HAP-1 (cell line): ENCODE results near the gene DYRK1A.
"Not testable (repeated sequence)": the region's sequence is repeated elsewhere in the genome, so short reads cannot be mapped to it uniquely, and the experiment has no call there.

Experiments
- DNase-seq, 2 experiments: peaks; one replicate each; pipeline ENCODE4 v3.0.0-alpha.2; 2016 to 2020; ENCODE audit warnings: low spot score in 2 of 2
- H3K27me3 ChIP-seq: fragments of 250-450 bp; sonication (Bioruptor Pico); 2 replicates; pipeline ENCODE4 v1.5.1; 2020; ENCODE audit warnings: low read depth, mild to moderate bottlenecking, moderate library complexity
- H3K36me3 ChIP-seq: fragments of 250-450 bp; sonication (Bioruptor Pico); replicated peaks from 2 replicates; pipeline ENCODE4 v1.5.1; 2020; ENCODE audit warnings: mild to moderate bottlenecking
- H3K4me1 ChIP-seq: fragments of 250-450 bp; sonication (Bioruptor Pico); 2 replicates; pipeline ENCODE4 v1.5.1; 2020; ENCODE audit warnings: mild to moderate bottlenecking
- H3K4me3 ChIP-seq: fragments of 250-450 bp; sonication (Bioruptor Pico); 2 replicates; pipeline ENCODE4 v1.5.1; 2020; ENCODE audit warnings: mild to moderate bottlenecking, moderate library complexity
- H3K9me3 ChIP-seq: fragments of 250-450 bp; sonication (Bioruptor Pico); 2 replicates; pipeline ENCODE4 v1.5.1; 2020; ENCODE audit warnings: mild to moderate bottlenecking, moderate library complexity
- in situ Hi-C: fragments of 300-500 bp; cut with MboI; formaldehyde crosslinking; loops from 3 replicates; pipeline ENCODE4 v1.14.3; 2020; ENCODE audit warnings: low sequenced_read_pairs, inconsistent platforms, mixed read lengths

Gene DYRK1A

GRCh38 chr21:37366482-37367316 lies at the start of gene DYRK1A:
DYRK1A (plus strand) TSS chr21:37366773; CDS start chr21:37420375, 53,602 bp downstream.
- H3K4me1 ChIP-seq: peaks cover 16% of the 10 kb centered on the region
- in situ Hi-C loops: no loop called here

GRCh38 chr21:37319551-37319950 lies 47.0 kb upstream of the DYRK1A start:
- in situ Hi-C loops: no loop called here
- H3K9me3 ChIP-seq: no peaks in the 10 kb centered on the region
- no peak for DNase-seq

More at GRCh38 chr21:37366482-37367316, at the start of gene DYRK1A:
- Histone ChIP-seq H3K4me3 (peak within 1 kb of the TSS; percentile 85), H3K27me3 (no peaks in the 10 kb centered on the region), H3K9me3 (no peaks in the 10 kb centered on the region), H3K36me3 (peaks cover 3% of the 10 kb centered on the region; the same call in 1 of the 2 replicates)
- peak; percentile 96 to 99 for DNase-seq

GRCh38 chr21:37322084-37322483 lies 44.5 kb upstream of the DYRK1A start:
- 0 out of 2 replicates have a peak, but pooled peaks cover 2% of the 10 kb centered on the region for H3K27me3 ChIP-seq
- no peak overlapping the region for H3K4me3 ChIP-seq
- H3K9me3 ChIP-seq: no peaks in the 10 kb centered on the region
- H3K4me1 ChIP-seq: no peaks in the 10 kb centered on the region
- H3K36me3 ChIP-seq: no peaks in the 10 kb centered on the region
- no peak for DNase-seq
- in situ Hi-C loops: no loop called here

More at GRCh38 chr21:37319551-37319950, 47.0 kb upstream of the DYRK1A start:
- Histone ChIP-seq H3K36me3 (no peaks in the 10 kb centered on the region), H3K4me3 (no peak overlapping the region), H3K4me1 (no peaks in the 10 kb centered on the region), H3K27me3 (0 out of 2 replicates have a peak, but pooled peaks cover 2% of the 10 kb centered on the region)

- H3K4me1 ChIP-seq: no peaks in the 10 kb centered on the region
- H3K36me3 ChIP-seq: no peaks in the 10 kb centered on the region
- DNase-seq: no peak
- H3K27me3 ChIP-seq: 0 out of 2 replicates have a peak, but pooled peaks cover 2% of the 10 kb centered on the region
- no peaks in the 10 kb centered on the region for H3K9me3 ChIP-seq
- no peak overlapping the region for H3K4me3 ChIP-seq
- in situ Hi-C loops: no loop called here
Measured at GRCh38 chr21:37324558-37324957, 42.0 kb upstream of the DYRK1A start.

GRCh38 chr21:37328147-37328546 lies 38.4 kb upstream of the DYRK1A start:
- H3K36me3 ChIP-seq, in situ Hi-C loops, DNase-seq, H3K9me3 ChIP-seq, H3K27me3 ChIP-seq, H3K4me3 ChIP-seq, H3K4me1 ChIP-seq: not testable (repeated sequence)

GRCh38 chr21:37331411-37331810 lies 35.2 kb upstream of the DYRK1A start:
- Histone ChIP-seq H3K4me3 (no peak overlapping the region), H3K9me3 (no peaks in the 10 kb centered on the region), H3K27me3 (no peaks in the 10 kb centered on the region), H3K36me3 (no peaks in the 10 kb centered on the region), H3K4me1 (no peaks in the 10 kb centered on the region)
- no peak for DNase-seq
- in situ Hi-C loops: no loop called here

- in situ Hi-C loops: no loop called here
- H3K9me3 ChIP-seq: no peaks in the 10 kb centered on the region
- no peaks in the 10 kb centered on the region for H3K36me3 ChIP-seq
- no peaks in the 10 kb centered on the region for H3K4me1 ChIP-seq
- H3K4me3 ChIP-seq: no peak overlapping the region
- H3K27me3 ChIP-seq: no peaks in the 10 kb centered on the region
- no peak for DNase-seq
Measured at GRCh38 chr21:37335053-37335452, 31.5 kb upstream of the DYRK1A start.

GRCh38 chr21:37337179-37337578 lies 29.4 kb upstream of the DYRK1A start:
- in situ Hi-C loops: no loop called here
- no peak for DNase-seq
- Histone ChIP-seq H3K9me3 (no peaks in the 10 kb centered on the region), H3K4me3 (no peak overlapping the region), H3K27me3 (no peaks in the 10 kb centered on the region), H3K36me3 (no peaks in the 10 kb centered on the region), H3K4me1 (no peaks in the 10 kb centered on the region)

- DNase-seq: no peak
- Histone ChIP-seq H3K4me3 (no peak overlapping the region), H3K4me1 (no peaks in the 10 kb centered on the region), H3K36me3 (no peaks in the 10 kb centered on the region), H3K9me3 (no peaks in the 10 kb centered on the region), H3K27me3 (no peaks in the 10 kb centered on the region)
- in situ Hi-C loops: no loop called here
Measured at GRCh38 chr21:37337831-37338230, 28.7 kb upstream of the DYRK1A start.

GRCh38 chr21:37338671-37339551 lies 27.7 kb upstream of the DYRK1A start:
- Histone ChIP-seq H3K4me3 (no peak overlapping the region), H3K27me3 (no peaks in the 10 kb centered on the region), H3K9me3 (no peaks in the 10 kb centered on the region), H3K4me1 (no peaks in the 10 kb centered on the region), H3K36me3 (no peaks in the 10 kb centered on the region)
- in situ Hi-C loops: no loop called here
- peak; percentile 4 to 17 for DNase-seq

- Histone ChIP-seq H3K4me1 (no peaks in the 10 kb centered on the region), H3K4me3 (no peak overlapping the region), H3K27me3 (no peaks in the 10 kb centered on the region), H3K9me3 (no peaks in the 10 kb centered on the region), H3K36me3 (no peaks in the 10 kb centered on the region)
- in situ Hi-C loops: no loop called here
- DNase-seq: no peak
Measured at GRCh38 chr21:37339552-37339939, 27.0 kb upstream of the DYRK1A start.

- no peak overlapping the region for H3K4me3 ChIP-seq
- in situ Hi-C loops: no loop called here
- H3K4me1 ChIP-seq: no peaks in the 10 kb centered on the region
- no peaks in the 10 kb centered on the region for H3K9me3 ChIP-seq
- no peaks in the 10 kb centered on the region for H3K27me3 ChIP-seq
- no peak for DNase-seq
- H3K36me3 ChIP-seq: no peaks in the 10 kb centered on the region
Measured at GRCh38 chr21:37341254-37341960, 25.2 kb upstream of the DYRK1A start.

- Histone ChIP-seq H3K4me1 (no peaks in the 10 kb centered on the region), H3K9me3 (no peaks in the 10 kb centered on the region), H3K36me3 (no peaks in the 10 kb centered on the region), H3K4me3 (no peak overlapping the region), H3K27me3 (no peaks in the 10 kb centered on the region)
- in situ Hi-C loops: no loop called here
- no peak for DNase-seq
Measured at GRCh38 chr21:37342046-37342632, 24.4 kb upstream of the DYRK1A start.
